PFSK-1 (cell line): Measurements from ENCODE around the gene UBTD1.

Source experiments
- POLR2AphosphoS5 ChIP-seq: IDR thresholded peaks from 2 replicates; pipeline ENCODE4 v1.6.1; 2012; ENCODE audit warnings: low read depth, mild to moderate bottlenecking, control low read depth, low read length, moderate library complexity
- TF ChIP-seq, protein P1 (sequence below), 2 experiments: IDR thresholded peaks; 2 replicates each; pipeline versions ENCODE4 v1.6.1 to v1.8.0; 2011 to 2012; ENCODE audit warnings: low read depth in 2 of 2, low read length in 2 of 2, control low read depth in 1 of 2, inconsistent platforms in 1 of 2, mild to moderate bottlenecking in 1 of 2, moderate library complexity in 1 of 2; ENCODE audit not compliant: insufficient read depth in 1 of 2

DNA sequence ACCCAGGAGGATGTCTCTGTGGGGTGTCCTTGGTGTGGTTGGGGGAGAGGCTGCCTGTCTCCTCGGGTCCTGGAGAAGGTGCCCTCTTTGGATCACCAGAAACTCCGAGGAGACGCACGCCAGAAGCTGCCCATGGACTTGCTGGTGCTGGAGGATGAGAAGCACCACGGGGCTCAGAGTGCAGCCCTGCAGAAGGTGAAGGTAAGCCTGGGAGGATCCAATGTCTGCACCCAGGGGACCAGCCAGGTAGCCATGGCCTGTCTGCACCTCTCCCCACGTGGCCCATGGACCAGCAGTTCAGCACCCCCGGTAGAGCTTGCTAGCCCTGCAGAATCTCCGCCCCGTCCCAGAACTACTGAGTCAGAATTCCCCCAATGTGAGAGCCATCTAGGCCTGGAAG, 79.0 kb downstream of the UBTD1 start:
- TF ChIP-seq POLR2AphosphoS5, result no peak
- TF ChIP-seq, protein P1, sequence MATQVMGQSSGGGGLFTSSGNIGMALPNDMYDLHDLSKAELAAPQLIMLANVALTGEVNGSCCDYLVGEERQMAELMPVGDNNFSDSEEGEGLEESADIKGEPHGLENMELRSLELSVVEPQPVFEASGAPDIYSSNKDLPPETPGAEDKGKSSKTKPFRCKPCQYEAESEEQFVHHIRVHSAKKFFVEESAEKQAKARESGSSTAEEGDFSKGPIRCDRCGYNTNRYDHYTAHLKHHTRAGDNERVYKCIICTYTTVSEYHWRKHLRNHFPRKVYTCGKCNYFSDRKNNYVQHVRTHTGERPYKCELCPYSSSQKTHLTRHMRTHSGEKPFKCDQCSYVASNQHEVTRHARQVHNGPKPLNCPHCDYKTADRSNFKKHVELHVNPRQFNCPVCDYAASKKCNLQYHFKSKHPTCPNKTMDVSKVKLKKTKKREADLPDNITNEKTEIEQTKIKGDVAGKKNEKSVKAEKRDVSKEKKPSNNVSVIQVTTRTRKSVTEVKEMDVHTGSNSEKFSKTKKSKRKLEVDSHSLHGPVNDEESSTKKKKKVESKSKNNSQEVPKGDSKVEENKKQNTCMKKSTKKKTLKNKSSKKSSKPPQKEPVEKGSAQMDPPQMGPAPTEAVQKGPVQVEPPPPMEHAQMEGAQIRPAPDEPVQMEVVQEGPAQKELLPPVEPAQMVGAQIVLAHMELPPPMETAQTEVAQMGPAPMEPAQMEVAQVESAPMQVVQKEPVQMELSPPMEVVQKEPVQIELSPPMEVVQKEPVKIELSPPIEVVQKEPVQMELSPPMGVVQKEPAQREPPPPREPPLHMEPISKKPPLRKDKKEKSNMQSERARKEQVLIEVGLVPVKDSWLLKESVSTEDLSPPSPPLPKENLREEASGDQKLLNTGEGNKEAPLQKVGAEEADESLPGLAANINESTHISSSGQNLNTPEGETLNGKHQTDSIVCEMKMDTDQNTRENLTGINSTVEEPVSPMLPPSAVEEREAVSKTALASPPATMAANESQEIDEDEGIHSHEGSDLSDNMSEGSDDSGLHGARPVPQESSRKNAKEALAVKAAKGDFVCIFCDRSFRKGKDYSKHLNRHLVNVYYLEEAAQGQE (IDR thresholded peaks at IDR 0.05; ENCODE audit: insufficient read depth in 1 of 2, low read depth in 2 of 2, low read length in 2 of 2), result no peak
